Kidney (tissue), 14 donors: ENCODE data around the gene NAPA. TPM values are rescaled to one million over a fixed set of nuclear protein-coding genes. Genes with fewer than 3 reads are reported as not detected.

ENCODE experiments used
- DNase-seq, 5 donors: peaks; one replicate each; pipeline ENCODE4 v3.0.0-alpha.2; 2013 to 2020
- FAIRE-seq: peaks from 2 replicates; lab custom pipeline; 2012; peaks lifted over from hg19 to GRCh38; lab: Jason Lieb, UNC
- H3K27ac ChIP-seq, 2 donors: one replicate each; pipeline ENCODE4 v1.7.0; 2013; ENCODE audit warnings: low read depth in 2 of 2, low read length in 2 of 2, inconsistent platforms in 1 of 2
- H3K27me3 ChIP-seq: one replicate; pipeline ENCODE4 v1.7.1; 2013; ENCODE audit warnings: low read length, inconsistent platforms; ENCODE audit not compliant: control insufficient read depth, insufficient read depth
- H3K36me3 ChIP-seq, 3 donors: one replicate each; pipeline versions ENCODE4 v1.7.0 to v1.7.1; 2013; ENCODE audit warnings: low read length in 3 of 3, control low read depth in 1 of 3, inconsistent platforms in 1 of 3; ENCODE audit not compliant: insufficient read depth in 3 of 3, control insufficient read depth in 2 of 3
- H3K4me1 ChIP-seq, 3 donors: one replicate each; pipeline versions ENCODE4 v1.7.0 to v1.7.1; 2013; ENCODE audit warnings: low read length in 3 of 3, inconsistent platforms in 1 of 3, low read depth in 1 of 3; ENCODE audit not compliant: control insufficient read depth in 2 of 3, insufficient read depth in 2 of 3
- H3K4me3 ChIP-seq, 3 donors: one replicate each; pipeline versions ENCODE4 v1.7.0 to v1.8.1; 2013; ENCODE audit warnings: low read length in 3 of 3, control low read depth in 1 of 3, inconsistent platforms in 1 of 3
- H3K9ac ChIP-seq, 3 donors: one replicate each; pipeline versions ENCODE4 v1.7.0 to v1.7.1; 2013; ENCODE audit warnings: low read length in 3 of 3, control low read depth in 1 of 3, inconsistent platforms in 1 of 3
- H3K9me3 ChIP-seq, 3 donors: one replicate each; pipeline versions ENCODE4 v1.7.0 to v1.7.1; 2013; ENCODE audit warnings: low read length in 3 of 3, control low read depth in 1 of 3, inconsistent platforms in 1 of 3; ENCODE audit not compliant: control insufficient read depth in 2 of 3, insufficient read depth in 1 of 3
- CTCF ChIP-seq: IDR thresholded peaks from 3 replicates; pipeline ENCODE4 v1.5.1; 2012; ENCODE audit warnings: mild to moderate bottlenecking, moderate library complexity, borderline replicate concordance; ENCODE audit not compliant: insufficient read depth; ENCODE audit errors: extremely low read depth
- intact Hi-C: fragments of 100-400 bp; cut with DNase I; formaldehyde crosslinking; loops from one replicate; pipeline ENCODE4 v1.11.1; 2022
- polyA plus RNA-seq: library from polyadenylated mRNA; stranded (reverse); fragments of 350-450 nt; fragmentation: Illumina TruSeq; extraction: RNeasy Lipid Tissue Mini Kit (QIAGEN cat#74804); gene quantifications from one replicate; pipeline ENCODE4 v1.2.3, GENCODE V29; 2014; ENCODE audit warnings: low read depth, low replicate concordance; ENCODE audit not compliant: insufficient read depth
- total RNA-seq: library from RNA; stranded (reverse); fragmentation: NEBNext Ultra II Directional; extraction: Animal tissue kit (Norgen Biotek cat#: 25700); gene quantifications from one replicate; pipeline ENCODE4 v1.2.1, GENCODE V29; 2021
- donor health status: control.
- donor health status: control.
- donor health status: control.
- donor health status: control.
- donor health status: control.
- donor health status: DM: yes; HTN: yes; CAD: no.
- donor health status: Normal renal cell carcinoma (clear cell type).

Gene NAPA
- total and polyA plus RNA-seq, 2 donors from 2014 or later, result 136 to 213 TPM

GRCh38 chr19:47461876-47462275 lies 53.0 kb downstream of the NAPA start:
- no peak overlapping the region for H3K4me3 ChIP-seq
- H3K27ac ChIP-seq, result no peak overlapping the region
- H3K9ac ChIP-seq, result no peak overlapping the region
- no peak for DNase-seq
- no peak for TF ChIP-seq CTCF
- FAIRE-seq, result no peak
- H3K27me3 ChIP-seq, result peaks cover 28% of the 10 kb centered on the region
- H3K9me3 ChIP-seq, result no peaks in the 10 kb centered on the region
- no peaks in the 10 kb centered on the region for H3K4me1 ChIP-seq
- intact Hi-C loops, result no loop called here
- no peaks in the 10 kb centered on the region for H3K36me3 ChIP-seq

GRCh38 chr19:47459477-47459876 lies 55.4 kb downstream of the NAPA start:
- H3K9ac ChIP-seq, result no peak overlapping the region
- TF ChIP-seq CTCF, result no peak
- H3K9me3 ChIP-seq, result peaks cover 5 to 10% (median 6%) of the 10 kb centered on the region in 3 donors
- peaks cover 40% of the 10 kb centered on the region for H3K27me3 ChIP-seq
- H3K4me1 ChIP-seq, result no peaks in the 10 kb centered on the region
- H3K36me3 ChIP-seq, result no peaks in the 10 kb centered on the region
- intact Hi-C loops, result no loop called here
- no peak overlapping the region for H3K27ac ChIP-seq
- FAIRE-seq, result no peak
- no peak for DNase-seq
- no peak overlapping the region for H3K4me3 ChIP-seq

GRCh38 chr19:47458672-47459071 lies 56.2 kb downstream of the NAPA start:
- DNase-seq (no peak), FAIRE-seq (no peak)
- H3K27ac ChIP-seq, result no peak overlapping the region
- no peak overlapping the region for H3K4me3 ChIP-seq
- H3K9ac ChIP-seq, result no peak overlapping the region
- TF ChIP-seq CTCF, result no peak
- H3K36me3 ChIP-seq, result no peaks in the 10 kb centered on the region
- no peaks in the 10 kb centered on the region for H3K4me1 ChIP-seq
- intact Hi-C loops, result no loop called here
- H3K9me3 ChIP-seq, result peaks cover 5 to 10% (median 6%) of the 10 kb centered on the region in 3 donors
- peaks cover 40% of the 10 kb centered on the region for H3K27me3 ChIP-seq
